ENCODE data around the gene SEC22B.
"Not testable (repeated sequence)": the region's sequence is repeated elsewhere in the genome, so short reads cannot be mapped to it uniquely, and the experiment has no call there.

Gene SEC22B

DNA sequence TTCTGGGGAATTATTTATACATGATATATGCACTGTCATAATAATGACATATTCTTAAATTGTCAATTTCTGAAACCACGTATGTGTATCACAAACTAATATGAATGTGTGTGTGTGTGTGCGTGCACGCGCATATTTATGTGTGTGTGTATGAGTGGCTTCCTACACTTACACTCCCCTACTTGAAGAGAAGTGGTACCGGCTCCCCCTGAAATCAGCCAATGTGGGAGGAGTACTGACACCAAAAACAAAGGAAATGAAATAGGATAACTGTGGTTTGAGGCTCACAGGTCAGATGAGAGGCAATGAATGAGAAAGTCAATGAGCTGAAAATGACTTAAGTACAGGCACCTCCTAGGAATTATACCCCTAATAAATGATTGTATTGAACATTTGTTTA is 64.1 kb downstream of the SEC22B start:
- not testable (repeated sequence) for DNase-seq

DNA sequence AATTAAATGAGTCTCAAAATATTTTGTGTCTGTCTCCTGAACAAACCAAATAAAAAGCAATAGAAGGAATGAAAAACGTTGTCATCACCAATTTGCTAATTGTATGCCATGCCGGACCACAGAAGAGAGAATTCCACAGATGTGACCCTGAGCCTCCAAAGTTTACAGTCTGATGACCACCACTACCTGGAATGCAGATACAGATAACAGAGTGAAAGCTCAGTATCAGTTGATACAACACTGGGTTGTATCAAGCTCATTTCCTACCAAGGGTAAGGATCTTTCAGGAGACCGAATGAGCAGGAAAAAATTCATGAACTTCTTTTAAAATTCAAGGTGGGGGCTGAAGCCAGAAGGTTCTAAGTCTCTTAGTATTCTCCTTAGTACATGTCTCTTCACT is 64.5 kb downstream of the SEC22B start:
- not testable (repeated sequence) for DNase-seq

DNA sequence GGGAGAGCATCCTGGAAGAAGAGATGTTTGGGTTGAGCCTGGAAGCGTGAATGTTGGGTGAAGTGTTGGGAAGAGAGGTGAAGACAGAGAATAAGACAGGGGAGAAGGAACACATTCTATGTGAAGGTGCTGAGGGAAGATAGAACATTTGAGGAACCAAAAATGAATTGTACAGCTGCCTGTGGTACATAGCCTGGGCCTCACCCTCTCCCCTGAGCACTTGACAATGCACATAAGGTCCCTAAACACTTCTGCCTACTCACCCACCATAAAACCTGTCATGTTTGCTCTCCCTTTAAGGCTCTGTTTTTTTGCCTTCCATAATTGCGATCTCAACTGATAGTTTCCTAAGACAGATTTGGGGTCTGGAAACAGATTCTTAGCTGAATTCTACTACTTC is 65.3 kb downstream of the SEC22B start:
- DNase-seq: not testable (repeated sequence)

DNA sequence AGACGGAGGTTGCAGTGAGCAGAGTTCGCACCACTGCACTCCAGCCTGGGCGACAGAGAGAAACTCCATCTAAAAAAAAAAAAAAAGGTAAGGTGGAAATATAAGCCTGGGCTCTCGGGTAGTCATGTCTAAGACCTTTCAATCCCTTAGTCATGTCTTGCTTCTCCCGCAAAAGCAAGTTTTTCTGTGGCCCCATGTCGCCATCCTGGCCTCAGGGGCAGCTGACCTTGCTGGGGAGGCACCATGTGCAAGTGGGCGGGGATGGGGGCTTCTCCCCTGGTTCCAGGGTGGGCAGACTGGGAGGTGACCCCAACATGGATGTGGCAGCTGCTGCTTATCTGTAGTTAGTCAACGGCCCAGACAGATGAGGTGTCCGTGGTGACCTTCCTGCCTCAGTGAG is 66.7 kb downstream of the SEC22B start:
- not testable (repeated sequence) for DNase-seq

DNA sequence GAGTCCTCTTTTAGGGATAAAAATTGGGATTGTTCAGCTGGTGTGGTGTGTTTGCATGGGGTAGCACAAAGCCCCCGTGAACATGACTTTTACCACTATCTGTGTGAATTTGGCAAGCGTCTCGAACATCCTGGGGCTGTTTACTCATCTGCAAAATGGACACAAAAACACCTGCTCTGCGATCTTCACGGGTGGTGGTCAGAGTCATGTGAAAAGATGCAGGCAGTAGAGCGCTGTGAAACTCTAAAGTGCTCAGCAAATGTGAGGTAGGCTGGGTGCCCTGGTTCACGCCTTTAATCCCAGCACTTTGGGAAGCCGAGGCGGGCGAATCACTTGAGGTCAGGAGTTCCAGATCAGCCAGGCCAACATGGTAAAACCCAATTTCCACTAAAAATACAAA is 67.1 kb downstream of the SEC22B start:
- DNase-seq: not testable (repeated sequence)

DNA sequence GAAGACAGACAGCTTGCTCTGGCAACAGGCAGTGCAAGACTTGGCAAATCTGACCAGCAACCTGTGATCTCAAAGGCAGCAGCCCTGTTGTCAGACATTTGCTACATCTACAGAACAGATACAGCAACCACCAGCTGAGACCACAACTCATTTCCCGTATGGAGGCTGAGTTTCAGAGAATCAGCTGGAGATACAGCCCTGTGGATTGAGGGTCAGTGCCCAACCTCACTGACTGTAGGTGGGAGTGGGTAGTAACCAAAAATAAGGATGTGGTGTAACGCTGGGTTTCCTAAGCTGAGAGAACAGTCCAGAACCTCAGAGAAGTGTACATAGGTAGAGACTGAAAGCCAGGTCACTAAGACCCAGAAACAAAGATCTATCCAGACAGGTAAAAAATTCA is 71.0 kb downstream of the SEC22B start:
- DNase-seq: not testable (repeated sequence)

DNA sequence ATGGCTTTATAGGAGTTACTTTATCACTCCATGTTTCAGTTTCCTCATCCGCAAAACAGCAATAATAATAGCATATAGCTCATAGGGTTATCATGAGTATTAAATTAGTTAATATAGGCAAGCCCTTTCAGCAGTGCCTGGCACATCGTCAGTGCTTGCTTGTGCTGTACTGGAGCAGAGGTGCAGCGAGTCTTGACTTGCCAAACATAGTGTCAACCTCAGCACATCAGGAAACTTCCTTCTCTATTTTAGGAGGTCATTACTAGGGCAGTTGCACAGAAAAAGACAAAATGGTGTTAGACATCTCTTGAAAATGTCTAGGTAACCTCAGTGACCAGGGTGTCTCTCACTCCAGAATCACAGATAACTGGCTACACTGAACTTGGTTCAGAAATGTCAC is 72.6 kb downstream of the SEC22B start:
- not testable (repeated sequence) for DNase-seq

DNA sequence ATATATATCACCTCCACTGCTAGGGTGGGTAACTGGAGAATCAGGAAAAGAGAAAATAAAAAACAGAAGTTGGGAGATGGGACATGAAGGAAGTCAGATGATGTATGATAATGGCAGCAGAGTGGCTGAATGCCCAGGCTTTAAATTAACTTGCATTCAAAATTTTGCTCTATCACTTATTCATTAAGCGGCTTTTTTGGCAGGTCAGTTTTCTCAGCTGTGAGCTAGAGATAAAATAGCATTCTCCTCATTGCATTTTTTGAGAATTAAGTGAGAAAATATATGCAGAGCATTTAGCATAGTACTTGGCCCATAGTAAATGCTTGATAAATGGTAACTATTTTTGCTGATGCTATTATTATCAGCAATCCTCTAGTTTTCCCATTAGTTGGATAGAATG is 74.7 kb downstream of the SEC22B start:
- DNase-seq: not testable (repeated sequence)
